NOMO-1 treated with dmso at 0.1 percent for 144 hours (cell line): Measurements from ENCODE around the gene LTBP3.
A peak's percentile ranks its signal among the peaks of the same experiment; 100 is the strongest.

ENCODE experiments used
- DNase-seq: peaks from one replicate; lab custom pipeline; 2025; ENCODE audit not compliant: unreplicated experiment; lab: John Stamatoyannopoulos, UW

The LTBP3 gene

DNA sequence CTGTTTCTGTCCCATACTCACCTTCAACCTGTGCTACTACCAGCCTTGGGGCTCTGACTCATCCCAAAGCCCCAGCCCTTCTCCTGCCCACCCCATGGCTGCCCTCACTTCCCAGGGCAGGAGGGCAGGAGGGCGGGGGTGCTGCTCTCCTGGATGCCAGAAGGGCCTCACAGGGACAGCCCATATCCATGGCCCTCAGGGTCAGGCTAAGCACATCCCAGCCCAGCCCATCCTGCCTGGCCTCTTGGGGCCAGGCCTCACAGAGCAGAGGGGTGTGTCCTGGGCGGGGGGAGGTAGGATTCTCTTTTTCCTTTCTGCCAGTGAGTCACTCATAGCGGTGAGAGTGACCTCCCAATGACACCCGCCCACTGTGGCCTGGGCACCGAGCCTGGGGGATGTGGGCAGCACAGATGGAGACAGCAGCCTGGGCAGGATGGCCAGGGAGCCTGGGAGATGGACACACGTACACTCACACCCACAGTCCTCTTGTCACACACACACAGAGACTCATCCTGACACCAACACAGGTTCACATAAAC is 2.4 kb downstream of the LTBP3 start:
- no peak for DNase-seq

DNA sequence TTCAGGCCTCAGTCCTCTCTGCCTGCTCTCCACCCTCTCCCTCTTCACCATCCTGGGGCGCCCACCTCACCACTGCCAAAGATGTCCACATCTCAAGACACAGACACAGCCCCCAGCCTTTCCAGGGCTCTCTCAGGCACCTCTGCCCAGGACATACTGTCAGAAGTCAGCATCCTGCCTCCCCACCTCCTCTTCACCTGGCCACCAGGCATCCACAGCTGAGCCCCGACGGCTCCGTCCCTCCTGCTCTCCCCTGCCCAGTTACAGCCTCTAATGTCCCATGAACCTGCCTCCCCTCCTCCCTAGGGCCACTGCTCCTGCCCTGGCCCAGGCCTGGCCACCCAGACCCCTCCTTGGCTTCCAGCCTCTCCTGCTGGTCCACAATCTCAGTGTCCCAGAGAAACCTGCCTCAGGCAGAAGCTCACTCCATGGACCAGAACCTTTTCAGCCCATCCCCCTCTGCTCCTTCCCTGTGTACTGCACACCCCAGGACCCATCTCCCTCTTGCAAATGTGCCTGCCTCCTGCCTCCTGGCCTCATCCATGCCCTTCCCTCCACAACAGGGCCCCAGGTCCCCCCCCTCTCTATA is 3.2 kb downstream of the LTBP3 start:
- no peak for DNase-seq

GRCh38 chr11:65554057-65554818 is 3.9 kb downstream of the LTBP3 start:
- no peak for DNase-seq

- no peak for DNase-seq
Observed at GRCh38 chr11:65553301-65554001, 4.7 kb downstream of the LTBP3 start.

GRCh38 chr11:65552388-65552951 is 5.7 kb downstream of the LTBP3 start:
- DNase-seq: no peak

GRCh38 chr11:65551572-65552387 is 6.4 kb downstream of the LTBP3 start:
- peak; percentile 30 for DNase-seq

DNA sequence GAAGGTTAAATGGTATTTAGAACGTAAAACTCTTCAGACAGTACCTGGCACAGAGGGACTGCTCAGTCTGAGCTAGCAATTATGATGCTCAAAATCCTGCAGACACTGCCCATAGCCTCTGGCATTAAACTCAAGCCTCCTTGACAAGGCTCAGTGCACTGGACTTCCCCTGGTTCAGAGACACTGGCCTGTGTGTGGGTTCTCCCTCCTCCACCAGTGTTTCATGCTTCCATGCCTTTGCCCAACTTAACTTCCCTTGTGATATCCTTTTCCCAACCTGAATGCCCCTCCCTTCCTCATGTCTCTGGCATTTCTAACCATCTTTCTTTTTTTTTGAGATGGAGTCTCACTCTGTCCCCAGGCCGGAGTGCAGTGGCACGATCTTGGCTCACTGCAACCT is 9.1 kb downstream of the LTBP3 start:
- DNase-seq: no peak

DNA sequence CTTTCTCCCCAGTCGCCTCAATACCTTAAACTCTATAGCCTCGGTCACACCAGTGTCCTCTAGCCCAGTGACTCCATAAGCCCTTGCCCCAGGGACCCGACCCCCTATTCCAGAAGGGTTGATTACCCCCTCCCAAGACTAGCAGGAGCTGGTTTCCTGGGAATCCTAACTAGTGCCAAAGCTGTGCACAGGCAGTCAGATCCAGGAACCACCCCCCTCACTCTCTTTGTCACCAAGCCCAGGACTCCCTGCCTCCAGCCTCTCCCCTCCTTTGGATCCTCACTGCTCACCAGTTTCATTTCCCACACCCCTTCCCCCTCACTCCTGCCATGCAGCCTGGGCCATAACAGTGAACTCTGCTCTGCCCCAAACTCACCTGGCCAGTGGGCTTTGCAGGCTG is 9.8 kb downstream of the LTBP3 start:
- DNase-seq: no peak

DNA sequence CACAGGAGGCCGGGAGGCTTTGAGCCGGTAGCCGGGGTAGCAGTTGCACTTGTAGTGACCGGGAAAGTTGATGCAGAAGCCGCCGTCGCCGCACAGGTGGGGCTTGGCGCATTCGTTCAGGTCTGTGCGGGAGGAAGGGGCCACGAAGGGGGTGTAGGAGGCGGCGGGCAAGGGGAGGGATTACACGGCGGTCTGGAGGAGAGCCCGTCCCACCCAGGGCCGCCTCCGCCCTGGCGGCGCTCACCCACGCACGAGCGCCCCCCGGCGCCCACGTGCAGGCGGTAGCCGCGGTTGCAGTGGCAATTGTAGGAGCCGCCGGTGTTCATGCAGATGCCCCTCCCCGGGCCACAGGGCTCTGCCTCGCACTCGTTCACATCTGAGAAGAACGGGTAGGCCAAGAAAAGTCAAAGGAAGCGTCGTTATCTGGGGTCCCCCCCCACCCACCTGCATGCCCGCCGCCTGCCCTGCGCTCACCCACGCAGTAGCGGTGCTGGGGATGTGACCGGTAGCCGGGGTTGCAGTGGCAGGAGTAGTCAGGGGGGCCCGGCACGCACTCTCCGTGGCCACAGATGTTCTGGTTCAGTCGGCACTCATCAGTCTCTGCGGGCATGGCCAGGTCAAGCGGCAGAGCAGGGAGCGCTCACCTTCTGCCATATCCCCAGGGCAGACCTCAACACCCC is 10.6 kb downstream of the LTBP3 start:
- DNase-seq: no peak

GRCh38 chr11:65546217-65546958 is 11.8 kb downstream of the LTBP3 start:
- peak; percentile 32 for DNase-seq

DNA sequence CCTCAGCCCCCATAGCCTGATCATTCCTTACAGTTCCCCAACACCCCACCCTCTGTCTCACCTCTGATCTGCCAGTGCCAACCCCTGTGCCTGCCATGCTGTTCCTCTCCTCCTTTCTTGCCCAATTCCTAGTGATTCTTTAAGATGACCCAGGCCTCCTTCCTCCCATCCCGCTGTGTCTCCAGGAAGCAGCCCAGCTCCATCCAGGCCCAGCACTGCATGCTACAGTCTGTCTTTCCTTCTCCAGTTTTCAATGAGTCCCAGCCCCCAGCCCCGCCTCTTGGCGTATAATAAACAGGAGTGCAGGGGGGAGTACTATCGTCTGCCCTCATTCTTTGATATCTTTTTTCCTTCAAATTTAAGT is 12.3 kb downstream of the LTBP3 start:
- DNase-seq: no peak

DNA sequence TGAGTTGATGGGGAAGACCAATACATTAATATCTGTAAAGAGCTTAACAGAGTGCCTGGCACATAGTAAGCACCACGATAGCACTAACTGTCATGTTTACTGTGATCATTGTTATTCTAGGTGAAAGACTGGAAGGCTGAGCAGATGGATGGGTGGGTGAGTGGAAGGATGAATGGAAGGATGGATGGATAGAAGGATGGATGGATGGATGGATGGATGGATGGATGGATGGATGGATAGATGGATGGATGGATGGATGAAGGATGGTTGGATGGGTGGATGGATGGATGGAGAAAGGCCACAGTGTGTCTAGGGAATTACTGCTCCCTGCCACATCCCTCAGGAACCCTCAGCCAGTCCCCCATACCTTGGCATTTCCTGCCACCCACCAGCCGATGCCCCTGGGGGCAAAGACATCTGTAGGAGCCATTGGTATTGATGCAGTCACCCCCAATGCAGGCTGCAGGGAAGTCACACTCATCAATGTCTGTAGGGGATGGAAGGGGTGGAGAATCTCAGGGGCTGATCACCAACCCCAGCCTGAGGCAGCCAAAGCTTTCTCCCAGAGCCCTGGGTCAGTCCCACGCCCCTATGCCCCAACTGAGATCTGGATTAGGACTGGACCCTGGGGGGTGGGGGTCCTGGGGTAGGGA is 15.3 kb downstream of the LTBP3 start:
- DNase-seq: no peak

DNA sequence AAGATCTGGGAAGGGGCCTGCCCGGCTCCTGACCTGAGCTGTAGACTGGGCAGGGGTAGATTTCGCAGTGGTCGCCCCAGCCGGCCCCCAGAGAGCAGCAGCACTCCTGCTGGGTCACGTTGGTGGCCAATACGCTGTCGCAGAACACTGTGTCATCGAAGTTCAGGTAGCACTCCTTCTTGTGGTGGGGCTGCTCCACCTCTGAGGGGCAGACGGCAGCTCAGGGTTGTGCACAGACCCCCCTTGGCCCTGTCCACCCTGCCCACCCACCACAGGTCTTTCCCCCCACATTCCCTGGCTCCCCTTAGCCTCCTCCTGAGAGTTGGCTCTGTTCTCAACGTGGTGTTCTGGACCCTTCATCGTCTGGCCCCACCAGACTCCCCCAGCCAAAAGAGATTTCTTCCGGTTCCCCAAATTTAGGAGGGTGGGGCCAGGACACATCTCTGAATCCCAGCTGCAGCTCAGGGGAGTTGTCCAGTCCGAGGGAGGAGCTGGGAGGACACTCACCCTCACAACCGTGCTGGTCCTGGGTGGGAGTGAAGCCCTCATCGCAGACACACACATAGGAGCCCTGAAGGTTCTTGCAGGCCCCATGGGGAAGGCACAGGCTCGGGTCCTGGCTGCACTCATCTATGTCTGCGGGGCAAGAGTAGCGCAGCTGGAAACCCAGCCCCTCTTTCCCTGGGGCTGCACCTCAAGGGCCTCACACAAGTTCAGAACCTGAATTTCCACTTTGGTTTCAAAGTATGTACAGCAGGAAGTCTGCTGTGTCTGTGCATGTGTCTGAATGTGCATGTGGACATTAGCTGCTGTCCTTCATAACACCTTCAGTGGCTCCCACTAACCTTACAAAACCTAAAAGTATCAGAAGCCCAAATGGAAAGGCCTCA is 16.8 kb downstream of the LTBP3 start:
- no peak for DNase-seq

- DNase-seq: peak; percentile 90
Observed at GRCh38 chr11:65540290-65541092, 17.7 kb downstream of the LTBP3 start.

GRCh38 chr11:65539744-65540289 is 18.3 kb downstream of the LTBP3 start:
- DNase-seq: no peak

- no peak for DNase-seq
Observed at GRCh38 chr11:65538915-65539743, 19.0 kb downstream of the LTBP3 start.
